Dendritic cell treated with granulocyte-macrophage colony-stimulating factor and Interleukin-4, amounts not matched to agents 40 ng/mL and 50 ng/mL, for 4 days (primary cell): ENCODE measurements around the gene RPA1.

ENCODE experiments used
- H3K27ac Mint-ChIP-seq: one replicate; pipeline ENCODE4 v1.8.0; 2022; ENCODE audit warnings: mild to moderate bottlenecking, mixed read lengths
- H3K27me3 Mint-ChIP-seq: one replicate; pipeline ENCODE4 v1.8.0; 2022; ENCODE audit warnings: mild to moderate bottlenecking, mixed read lengths
- H3K36me3 Mint-ChIP-seq: one replicate; pipeline ENCODE4 v1.8.0; 2022; ENCODE audit warnings: low read depth, mixed read lengths
- H3K4me1 Mint-ChIP-seq: one replicate; pipeline ENCODE4 v1.8.0; 2022; ENCODE audit warnings: low read depth, mixed read lengths
- H3K4me3 Mint-ChIP-seq: one replicate; pipeline ENCODE4 v1.8.0; 2022; ENCODE audit warnings: mild to moderate bottlenecking, moderate library complexity, mixed read lengths
- H3K9me3 Mint-ChIP-seq: one replicate; pipeline ENCODE4 v1.8.0; 2022; ENCODE audit warnings: mixed read lengths
- intact Hi-C: fragments of 100-400 bp; cut with micrococcal nuclease; formaldehyde crosslinking; loops from one replicate; pipeline ENCODE4 v1.15.0; 2022

The RPA1 gene

DNA sequence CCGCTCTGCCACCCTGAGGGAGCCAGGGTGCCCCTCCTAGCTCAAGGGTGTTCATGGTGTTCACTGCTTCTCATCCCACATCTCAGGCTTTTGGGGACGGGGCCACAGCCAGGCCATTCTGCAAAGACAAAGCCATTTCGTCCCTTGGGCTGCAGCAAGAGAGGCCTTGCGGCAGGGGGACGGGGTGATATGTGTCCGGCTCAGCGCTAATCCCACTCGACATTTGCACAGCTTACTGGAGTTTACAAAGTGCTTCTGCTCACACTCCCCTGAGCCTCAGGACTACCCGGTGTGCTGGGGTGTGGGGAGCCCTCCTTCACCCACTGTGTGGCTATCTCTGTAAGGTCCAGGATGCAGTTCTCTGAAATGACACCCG, 111.0 kb downstream of the RPA1 start:
- H3K27ac Mint-ChIP-seq, result no peak overlapping the region
- H3K4me1 Mint-ChIP-seq, result no peaks in the 10 kb centered on the region
- H3K27me3 Mint-ChIP-seq, result peaks cover 17% of the 10 kb centered on the region
- H3K4me3 Mint-ChIP-seq, result no peak overlapping the region
- no peaks in the 10 kb centered on the region for H3K9me3 Mint-ChIP-seq
- intact Hi-C loops, result no loop called here
- no peaks in the 10 kb centered on the region for H3K36me3 Mint-ChIP-seq

DNA sequence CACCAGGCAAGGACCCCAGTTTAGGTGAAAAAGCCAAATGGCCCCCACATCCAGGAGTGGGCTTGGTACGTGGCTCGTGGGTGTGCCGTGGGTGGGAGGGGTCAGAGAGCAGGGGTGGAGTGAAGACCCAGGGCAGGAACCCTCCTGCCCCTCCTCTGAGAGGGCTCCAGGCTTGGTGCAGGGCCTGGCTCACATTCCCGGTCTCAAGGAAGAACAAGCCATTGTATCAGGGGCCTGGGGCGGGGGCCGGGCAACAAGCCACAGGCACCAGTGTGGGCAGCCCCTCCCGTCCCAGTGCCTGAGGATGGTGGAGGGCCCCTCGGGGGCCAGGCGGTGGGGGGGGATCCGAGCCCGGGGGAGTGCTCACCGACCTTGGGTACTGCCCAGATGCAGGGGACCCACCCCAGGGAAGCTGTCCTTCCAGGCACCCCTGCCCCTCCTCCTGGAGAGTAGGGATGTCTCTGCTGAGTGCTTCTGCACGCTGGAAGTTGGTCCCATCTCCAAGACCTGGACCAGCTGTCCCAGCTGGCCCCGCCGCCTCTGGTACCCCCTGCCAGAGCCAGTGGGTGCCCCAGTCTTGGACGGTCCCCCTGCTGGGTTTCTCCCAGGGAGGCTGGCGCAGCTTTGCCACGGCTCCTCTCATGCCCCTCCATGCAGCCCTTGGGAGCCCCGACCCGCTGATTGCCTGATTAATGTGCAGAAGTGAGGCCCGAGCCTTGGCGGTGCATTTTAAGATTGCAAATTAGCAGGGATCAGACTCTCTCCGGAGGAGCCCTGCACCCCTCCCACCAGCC, 111.7 kb downstream of the RPA1 start:
- Mint-ChIP-seq H3K4me1 (no peaks in the 10 kb centered on the region), H3K4me3 (no peak overlapping the region), H3K36me3 (no peaks in the 10 kb centered on the region), H3K27me3 (peaks cover 12% of the 10 kb centered on the region), H3K27ac (no peak overlapping the region), H3K9me3 (no peaks in the 10 kb centered on the region)
- intact Hi-C loops, result no loop called here

DNA sequence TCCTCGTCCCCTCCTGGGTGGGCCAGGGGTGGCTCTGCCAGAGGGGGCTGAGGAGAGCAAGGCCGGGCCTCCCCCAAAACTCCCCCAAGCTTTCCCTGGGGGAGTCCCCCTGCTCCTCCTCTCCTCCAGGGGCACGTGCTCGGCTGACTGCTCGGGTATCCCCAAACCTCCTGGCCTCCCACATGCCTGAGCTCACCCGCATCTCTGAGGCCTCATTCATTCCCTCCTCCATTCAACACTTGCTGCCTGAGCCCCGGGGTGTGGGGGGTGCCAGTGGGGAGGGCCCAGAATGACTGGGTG, 112.2 kb downstream of the RPA1 start:
- no peaks in the 10 kb centered on the region for H3K4me1 Mint-ChIP-seq
- peaks cover 7% of the 10 kb centered on the region for H3K27me3 Mint-ChIP-seq
- H3K9me3 Mint-ChIP-seq, result no peaks in the 10 kb centered on the region
- intact Hi-C loops, result no loop called here
- H3K27ac Mint-ChIP-seq, result no peak overlapping the region
- no peaks in the 10 kb centered on the region for H3K36me3 Mint-ChIP-seq
- no peak overlapping the region for H3K4me3 Mint-ChIP-seq

DNA sequence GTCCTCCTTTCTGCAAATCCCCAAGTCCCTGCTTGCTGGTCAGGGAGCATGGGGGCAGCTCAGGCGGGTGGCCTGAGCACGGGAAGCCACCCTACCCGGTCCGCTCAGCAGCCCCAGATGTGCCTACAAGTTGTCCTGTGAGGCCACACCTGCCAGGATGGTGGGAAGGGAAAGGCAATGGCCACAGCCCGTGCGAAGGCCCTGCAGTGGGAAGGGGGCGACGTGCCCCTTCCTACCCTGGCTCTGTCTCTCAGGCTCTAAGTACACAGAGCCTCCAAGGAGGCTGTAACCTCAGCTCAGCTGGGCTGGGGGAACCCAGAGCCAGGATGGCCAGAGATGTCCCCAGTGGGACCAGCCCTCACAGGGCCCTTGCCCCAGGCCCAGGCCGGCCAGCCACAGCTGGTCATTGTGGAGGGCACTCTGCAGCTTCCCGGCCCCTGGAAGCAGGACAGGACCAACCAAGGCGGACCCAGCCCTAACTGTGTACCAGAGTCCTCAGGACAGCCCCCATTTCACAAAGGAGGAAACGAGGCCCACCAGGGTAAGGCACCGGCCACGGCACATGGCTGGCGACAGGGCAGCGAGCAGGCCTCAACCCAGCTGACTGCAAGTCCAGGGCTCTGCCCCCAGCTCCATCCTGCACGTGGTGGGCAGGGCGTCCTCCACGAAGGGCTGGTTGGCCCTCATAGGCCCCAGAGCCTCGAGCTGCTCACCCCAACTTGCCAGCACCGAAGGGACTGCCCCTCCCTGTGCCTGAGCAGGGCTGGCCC, 113.0 kb downstream of the RPA1 start:
- Mint-ChIP-seq H3K27ac (no peak overlapping the region), H3K36me3 (no peaks in the 10 kb centered on the region), H3K4me1 (no peaks in the 10 kb centered on the region), H3K27me3 (peaks cover 4% of the 10 kb centered on the region), H3K9me3 (no peaks in the 10 kb centered on the region), H3K4me3 (no peak overlapping the region)
- intact Hi-C loops, result no loop called here

DNA sequence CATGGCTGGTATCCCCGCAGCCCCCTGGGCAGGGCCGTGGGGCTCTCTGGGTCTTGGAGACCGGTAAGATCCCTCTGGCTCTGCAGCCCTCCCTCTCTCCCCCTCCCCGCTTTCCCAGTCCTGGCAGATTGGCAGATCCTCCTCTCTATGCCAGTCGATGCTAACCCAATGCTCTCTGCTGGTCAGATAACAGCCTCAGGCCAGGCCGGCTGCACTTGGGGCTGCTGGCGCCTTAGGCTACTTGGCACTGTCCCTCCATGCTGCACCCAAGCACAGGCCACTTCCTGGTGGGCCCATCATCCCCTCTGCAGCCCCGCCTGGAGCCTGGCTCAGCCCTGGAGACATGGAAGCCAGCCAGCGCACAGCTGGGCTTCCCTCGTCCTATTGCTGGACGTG, 113.6 kb downstream of the RPA1 start:
- H3K36me3 Mint-ChIP-seq, result no peaks in the 10 kb centered on the region
- H3K4me3 Mint-ChIP-seq, result no peak overlapping the region
- no peak overlapping the region for H3K27ac Mint-ChIP-seq
- intact Hi-C loops, result no loop called here
- no peaks in the 10 kb centered on the region for H3K4me1 Mint-ChIP-seq
- H3K27me3 Mint-ChIP-seq, result peaks cover 4% of the 10 kb centered on the region
- H3K9me3 Mint-ChIP-seq, result no peaks in the 10 kb centered on the region

DNA sequence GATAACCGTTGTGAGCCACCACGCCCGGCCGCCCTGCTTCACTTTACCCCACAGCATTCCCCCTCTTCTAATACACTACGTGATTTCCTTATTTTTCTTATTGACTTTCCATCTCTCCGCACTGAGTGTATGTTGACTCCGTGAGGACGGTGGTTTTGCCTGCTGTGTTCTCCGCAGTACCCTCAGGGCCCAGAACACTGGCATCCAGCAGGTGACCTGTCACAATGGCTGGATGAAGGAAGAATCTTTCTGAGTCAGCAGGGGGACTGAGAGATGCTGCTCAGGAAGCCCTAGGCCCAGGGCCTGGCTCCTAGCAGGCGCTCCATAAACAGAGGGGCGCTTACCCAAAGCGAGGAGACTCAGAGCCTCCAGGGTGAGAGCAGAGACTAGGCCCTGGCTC, 115.8 kb downstream of the RPA1 start:
- H3K27ac Mint-ChIP-seq, result no peak overlapping the region
- peaks cover under 1% of the 10 kb centered on the region for H3K27me3 Mint-ChIP-seq
- intact Hi-C loops, result no loop called here
- no peaks in the 10 kb centered on the region for H3K4me1 Mint-ChIP-seq
- H3K36me3 Mint-ChIP-seq, result no peaks in the 10 kb centered on the region
- H3K4me3 Mint-ChIP-seq, result no peak overlapping the region
- H3K9me3 Mint-ChIP-seq, result no peaks in the 10 kb centered on the region

DNA sequence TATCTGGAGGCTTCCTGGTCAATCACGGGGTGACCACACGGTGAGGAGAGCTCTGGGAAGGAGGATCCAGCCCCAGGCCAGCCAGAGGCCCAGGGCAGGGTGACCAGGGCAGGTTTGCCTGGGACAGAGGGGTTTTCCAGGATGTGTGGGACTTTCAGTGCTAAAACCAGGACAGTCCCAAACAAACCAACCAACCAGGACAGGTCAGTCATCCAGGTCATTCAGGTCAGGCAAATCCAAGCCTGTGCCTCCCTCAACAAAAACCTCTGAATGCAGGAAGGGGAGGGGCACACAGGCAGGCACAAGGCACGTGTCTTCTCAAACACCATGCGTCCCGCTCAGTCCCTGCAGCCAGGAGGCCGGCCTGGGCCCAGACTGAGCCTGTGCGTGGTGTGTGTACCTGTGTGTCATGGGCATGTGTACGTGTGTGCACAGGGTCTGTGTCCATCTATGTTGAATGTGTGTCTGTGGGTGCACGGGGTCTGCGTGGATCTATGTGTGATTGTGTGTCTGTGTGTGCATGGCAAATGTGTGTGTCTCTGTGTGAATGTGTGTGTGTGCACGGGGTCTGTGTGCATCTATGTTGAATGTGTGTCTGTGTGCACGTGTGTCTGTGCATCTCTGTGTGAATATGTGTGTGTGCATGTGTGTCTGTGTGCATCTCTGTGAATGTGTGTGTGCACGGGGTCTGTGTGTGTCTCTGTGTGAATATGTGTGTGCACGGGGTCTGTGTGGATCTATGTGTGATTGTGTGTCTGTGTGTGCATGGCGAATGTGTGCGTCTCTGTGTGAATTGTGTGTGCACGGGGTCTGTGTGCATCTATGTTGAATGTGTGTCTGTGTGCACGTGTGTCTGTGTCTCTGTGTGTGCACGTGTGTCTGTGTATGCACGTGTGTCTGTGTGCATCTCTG, 116.5 kb downstream of the RPA1 start:
- Mint-ChIP-seq H3K4me1 (no peaks in the 10 kb centered on the region), H3K9me3 (no peaks in the 10 kb centered on the region), H3K36me3 (no peaks in the 10 kb centered on the region), H3K4me3 (no peak overlapping the region), H3K27ac (no peak overlapping the region), H3K27me3 (no peaks in the 10 kb centered on the region)
- intact Hi-C loops, result no loop called here

DNA sequence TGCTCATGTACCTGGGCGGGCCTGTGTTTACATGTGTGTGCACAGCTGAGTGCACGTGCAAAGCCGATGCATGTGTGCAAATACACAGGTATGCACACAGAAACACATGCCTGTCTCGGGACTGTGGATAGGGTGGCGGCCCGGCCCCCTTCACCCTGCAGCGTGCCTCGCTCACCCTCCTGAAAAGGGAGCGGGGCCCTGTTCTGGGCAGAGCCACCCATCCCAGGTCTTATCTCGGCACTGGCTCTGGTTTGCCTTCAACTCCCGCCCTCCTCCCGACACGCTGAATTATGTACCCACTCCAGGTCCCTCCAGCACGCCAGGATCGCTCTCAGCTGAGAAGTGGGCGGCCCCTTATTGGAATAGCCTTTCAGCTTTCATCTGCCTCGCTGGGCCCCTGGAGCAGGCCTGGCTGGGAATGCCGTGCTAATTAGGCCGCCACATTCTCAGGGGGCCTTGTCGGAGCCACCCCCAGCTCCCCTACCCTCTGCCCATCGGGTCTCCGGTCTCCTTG, 117.5 kb downstream of the RPA1 start:
- Mint-ChIP-seq H3K27ac (no peak overlapping the region), H3K9me3 (no peaks in the 10 kb centered on the region), H3K27me3 (no peaks in the 10 kb centered on the region), H3K36me3 (no peaks in the 10 kb centered on the region), H3K4me3 (no peak overlapping the region), H3K4me1 (no peaks in the 10 kb centered on the region)
- intact Hi-C loops, result no loop called here

DNA sequence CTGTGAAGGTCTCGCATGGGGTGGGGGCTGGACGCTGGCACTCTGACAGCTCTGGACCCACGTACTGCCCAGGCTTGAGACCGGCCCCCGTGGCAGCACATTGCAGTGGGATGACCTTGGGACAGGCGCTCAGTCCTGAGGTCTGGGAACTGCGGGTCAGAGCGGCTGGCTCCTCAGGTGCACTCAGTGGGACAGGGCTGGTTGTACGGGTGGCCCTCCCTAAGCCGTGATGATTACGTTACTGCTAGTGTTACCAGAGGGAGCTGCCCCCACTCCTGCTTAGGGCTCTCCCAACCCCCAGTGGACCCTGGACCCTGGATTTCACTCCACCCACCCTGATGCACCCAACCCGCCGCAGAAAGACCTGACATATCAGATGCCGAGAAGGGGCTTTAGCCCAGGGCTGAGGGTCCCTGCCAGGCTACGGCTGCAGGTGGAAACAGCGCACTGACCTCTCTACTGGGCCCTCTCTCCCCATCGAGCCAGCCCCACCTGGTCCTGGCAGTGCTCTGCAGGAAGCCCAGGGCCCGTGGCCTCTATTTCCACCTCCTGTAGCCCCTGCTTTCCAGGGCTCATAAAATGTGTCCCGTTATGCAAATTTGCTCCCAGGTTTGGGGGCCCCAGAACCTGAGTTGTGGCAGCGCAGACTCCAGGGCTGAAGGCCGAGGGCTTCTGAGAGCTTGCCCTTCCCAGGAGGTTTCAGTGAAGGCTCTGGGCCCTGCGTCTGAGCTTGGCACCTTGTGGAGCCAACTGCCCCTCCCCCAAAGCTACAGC, 118.1 kb downstream of the RPA1 start:
- H3K27ac Mint-ChIP-seq, result no peak overlapping the region
- no peaks in the 10 kb centered on the region for H3K36me3 Mint-ChIP-seq

DNA sequence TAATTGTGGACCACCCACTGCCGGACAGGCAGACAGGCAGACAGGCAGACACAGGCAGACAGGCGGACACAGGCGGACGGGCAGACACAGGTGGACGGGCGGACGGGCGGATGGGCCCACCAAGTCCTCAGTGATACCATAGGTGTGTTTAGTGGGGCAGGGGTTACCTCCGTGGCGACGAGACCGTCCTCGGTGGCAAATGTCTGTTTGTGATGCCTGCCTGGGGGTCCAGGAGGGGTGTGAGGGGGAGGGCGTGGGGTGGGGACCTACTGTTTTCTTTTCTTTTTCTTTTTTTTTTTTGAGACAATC, 118.7 kb downstream of the RPA1 start:
- Mint-ChIP-seq H3K4me3 (no peak overlapping the region), H3K27ac (no peak overlapping the region), H3K27me3 (peaks cover 2% of the 10 kb centered on the region), H3K9me3 (no peaks in the 10 kb centered on the region), H3K4me1 (no peaks in the 10 kb centered on the region), H3K36me3 (no peaks in the 10 kb centered on the region)
- intact Hi-C loops, result no loop called here

More for the DNA sequence above, 118.1 kb downstream of the RPA1 start:
- no peak overlapping the region for H3K4me3 Mint-ChIP-seq
- peaks cover 2% of the 10 kb centered on the region for H3K27me3 Mint-ChIP-seq
- intact Hi-C loops, result no loop called here
- H3K4me1 Mint-ChIP-seq, result no peaks in the 10 kb centered on the region
- H3K9me3 Mint-ChIP-seq, result no peaks in the 10 kb centered on the region
